Endothelial cell of umbilical vein (primary cell): ENCODE measurements around the gene RIMBP3C. TPM values are rescaled to one million over a fixed set of nuclear protein-coding genes. Genes with fewer than 3 reads are reported as not detected.

Experiments used
- BruUV-seq: library from RNA; stranded (reverse); fragments of 400-500 nt; replicated peaks from 2 replicates; lab custom pipeline; 2021; lab: Mats Ljungman, UMichigan
- CTCF ChIA-PET: fragments of 300-600, 350-600 bp; sonication (Branson Sonifier 250); formaldehyde crosslinking; loops from one replicate; lab custom pipeline; 2021; ENCODE audit warnings: antibody characterized with exemption, inconsistent platforms; lab: Charles Lee
- POLR2A ChIA-PET: fragments of 300-600, 350-600 bp; sonication (Branson Sonifier 250); formaldehyde crosslinking; loops from one replicate; lab custom pipeline; 2021; ENCODE audit warnings: antibody characterized with exemption, inconsistent platforms; lab: Charles Lee
- DNase-seq: peaks from one replicate; pipeline ENCODE4 v3.0.0-alpha.2; 2011; ENCODE audit warnings: low read depth, low spot score
- FAIRE-seq: peaks from 2 replicates; lab custom pipeline; 2011; peaks lifted over from hg19 to GRCh38; lab: Jason Lieb, UNC
- H2AFZ ChIP-seq: 2 replicates; pipeline ENCODE4 v1.6.0; 2012; ENCODE audit warnings: low read depth, low read length, control low read depth, inconsistent platforms
- H3K27ac ChIP-seq: 2 replicates; pipeline ENCODE4 v1.5.1; 2011; ENCODE audit warnings: low read depth, mild to moderate bottlenecking, control low read depth, low read length, moderate library complexity; ENCODE audit not compliant: insufficient read depth
- H3K27me3 ChIP-seq, 2 experiments: 2 replicates each; pipeline versions ENCODE4 v1.6.0 to v1.6.1; 2011; ENCODE audit warnings: low read length in 2 of 2, mixed read lengths in 1 of 2; ENCODE audit not compliant: control insufficient read depth in 2 of 2, insufficient read depth in 2 of 2
- H3K36me3 ChIP-seq, 2 experiments: 2 replicates in 1 of 2; 3 replicates in 1 of 2; pipeline ENCODE4 v1.5.1; 2011; ENCODE audit warnings: low read length in 2 of 2, mild to moderate bottlenecking in 1 of 2, moderate library complexity in 1 of 2; ENCODE audit not compliant: control insufficient read depth in 2 of 2, insufficient read depth in 2 of 2; ENCODE audit errors: extremely low read depth in 1 of 2
- H3K4me1 ChIP-seq: 3 replicates; pipeline ENCODE4 v1.5.1; 2011; ENCODE audit warnings: mild to moderate bottlenecking, low read length; ENCODE audit not compliant: control insufficient read depth, insufficient read depth; ENCODE audit errors: extremely low read depth
- H3K4me2 ChIP-seq: 2 replicates; pipeline ENCODE4 v1.6.1; 2011; ENCODE audit warnings: low read length, control low read depth, mixed read lengths; ENCODE audit not compliant: insufficient read depth
- H3K4me3 ChIP-seq, 3 experiments: fragments of 200-600 bp in 1 of 3; sonication (generic), shearing (Covaris generic) in 1 of 3; replicated peaks in 1 of 3; 2 replicates each; pipeline ENCODE4 v1.5.1; 2011 to 2016; ENCODE audit warnings: control low read depth in 3 of 3, low read length in 3 of 3, mild to moderate bottlenecking in 2 of 3, inconsistent platforms in 1 of 3, low read depth in 1 of 3, moderate library complexity in 1 of 3; ENCODE audit not compliant: insufficient read depth in 1 of 3
- H3K79me2 ChIP-seq: 2 replicates; pipeline ENCODE4 v1.6.0; 2012; ENCODE audit warnings: low read length, inconsistent platforms; ENCODE audit not compliant: control insufficient read depth, insufficient read depth
- H3K9ac ChIP-seq: replicated peaks from 2 replicates; pipeline ENCODE3; 2011; ENCODE audit warnings: low read length, control low read depth; ENCODE audit not compliant: insufficient read depth; ENCODE audit errors: extremely low read depth
- H3K9me1 ChIP-seq: replicated peaks from 3 replicates; pipeline ENCODE4 v1.6.0; 2011; ENCODE audit warnings: mild to moderate bottlenecking, low read length; ENCODE audit not compliant: control insufficient read depth, insufficient read depth; ENCODE audit errors: extremely low read depth
- H3K9me3 ChIP-seq: replicated peaks from 2 replicates; pipeline ENCODE4 v1.5.1; 2012; ENCODE audit warnings: low read length, inconsistent platforms; ENCODE audit not compliant: control insufficient read depth, insufficient read depth
- H4K20me1 ChIP-seq: replicated peaks from 2 replicates; pipeline ENCODE3; 2011; ENCODE audit warnings: mild to moderate bottlenecking, low read length; ENCODE audit not compliant: control insufficient read depth, insufficient read depth; ENCODE audit errors: extremely low read depth
- CTCF ChIP-seq, 2 donors: IDR thresholded peaks; 1 replicate in 1 of 2; 2 replicates in 1 of 2; pipeline ENCODE4 v1.5.1; 2011; ENCODE audit warnings: low read length in 2 of 2, mild to moderate bottlenecking in 2 of 2, moderate library complexity in 2 of 2, control low read depth in 1 of 2, inconsistent platforms in 1 of 2, low read depth in 1 of 2; ENCODE audit not compliant: insufficient read depth in 1 of 2; ENCODE audit errors: extremely low read depth in 1 of 2
- EZH2 ChIP-seq: IDR thresholded peaks from 2 replicates; pipeline ENCODE4 v1.6.1; 2012; ENCODE audit warnings: borderline replicate concordance, low read depth, mild to moderate bottlenecking, moderate library complexity, low read length, inconsistent platforms; ENCODE audit not compliant: severe bottlenecking
- FOS ChIP-seq: IDR thresholded peaks from 2 replicates; pipeline ENCODE4 v1.6.1; 2011; ENCODE audit warnings: mild to moderate bottlenecking, low read length, moderate library complexity, borderline replicate concordance; ENCODE audit not compliant: insufficient read depth
- GATA2 ChIP-seq: IDR thresholded peaks from 2 replicates; pipeline ENCODE4 v1.7.0; 2011; ENCODE audit warnings: low read depth, mild to moderate bottlenecking, moderate library complexity, mixed read lengths, low read length; ENCODE audit not compliant: insufficient read length, insufficient read depth
- JUN ChIP-seq: IDR thresholded peaks from 2 replicates; pipeline ENCODE4 v1.6.1; 2011; ENCODE audit warnings: borderline replicate concordance, low read depth; ENCODE audit not compliant: insufficient read length, insufficient read depth
- MYC ChIP-seq: IDR thresholded peaks from one replicate; pipeline ENCODE4 v1.6.1; 2011; ENCODE audit warnings: mild to moderate bottlenecking, low read depth, low read length
- POLR2A ChIP-seq: IDR thresholded peaks from 2 replicates; pipeline ENCODE4 v1.6.1; 2012; ENCODE audit warnings: low read depth, mild to moderate bottlenecking, control low read depth, low read length
- POLR2AphosphoS5 ChIP-seq: IDR thresholded peaks from 2 replicates; pipeline ENCODE4 v1.6.1; 2012; ENCODE audit warnings: low read depth, mild to moderate bottlenecking, control low read depth, low read length, moderate library complexity; ENCODE audit not compliant: insufficient read depth
- dilution Hi-C: fragments of 300-500 bp; cut with MboI; formaldehyde crosslinking; loops from one replicate; pipeline ENCODE4 v1.15.0; 2019; ENCODE audit warnings: low sequenced_read_pairs; ENCODE audit not compliant: extremely low pct_ligation_motif_present
- intact Hi-C: fragments of 100-400 bp; cut with micrococcal nuclease; formaldehyde crosslinking; loops from one replicate; pipeline ENCODE4 v1.10.0; 2022
- polyA plus RNA-seq, 4 experiments: library from polyadenylated mRNA; depleted of rRNA in 3 of 4; stranded (reverse) in 3 of 4; unstranded in 1 of 4; fragments of >200 nt; gene quantifications; 2 replicates each; pipeline versions ENCODE4 v1.2.1 to v1.2.3, GENCODE V29; 2011 to 2012; ENCODE audit warnings: missing spikeins in 1 of 4
- total RNA-seq: library from RNA; stranded (reverse); gene quantifications from 2 replicates; pipeline ENCODE4 v1.2.3, GENCODE V29; 2021
- TF ChIP-seq, protein P1 (sequence below): IDR thresholded peaks from 2 replicates; pipeline ENCODE4 v1.6.1; 2011; ENCODE audit not compliant: insufficient read depth, insufficient read length

Gene RIMBP3C
- total and polyA plus RNA-seq, 2 donors (not counting 3 experiments of a cell fraction or from before 2014, with no cell fraction given) = 0.04 to 0.09 TPM

GRCh38 chr22:21587803-21588611, 36.7 kb upstream of the RIMBP3C start:
- intact Hi-C loops = no loop called here
- dilution Hi-C loops = no loop called here

GRCh38 chr22:21585389-21585788, 34.1 kb upstream of the RIMBP3C start:
- no peaks in the 10 kb centered on the region for H3K27me3 ChIP-seq
- CTCF ChIA-PET = no interaction called here
- H3K27ac ChIP-seq = no peak overlapping the region
- dilution Hi-C loops (no loop called here), intact Hi-C loops (no loop called here)
- POLR2A ChIA-PET = no interaction called here
- H2AFZ ChIP-seq = no peak overlapping the region
- peaks cover 97% of the 10 kb centered on the region for H3K79me2 ChIP-seq
- H3K9ac ChIP-seq = no peak overlapping the region
- no peak overlapping the region for H3K4me3 ChIP-seq
- peaks cover 3 to 7% of the 10 kb centered on the region in 2 experiments for H3K36me3 ChIP-seq
- BruUV-seq = no TSS peak
- FAIRE-seq (no peak), DNase-seq (no peak)
- no peaks in the 10 kb centered on the region for H3K9me1 ChIP-seq
- TF ChIP-seq POLR2A = no peak
- TF ChIP-seq CTCF (IDR thresholded peaks at IDR 0.05; ENCODE audit: extremely low read depth in 1 of 2, insufficient read depth in 1 of 2, low read depth in 1 of 2, low read length in 2 of 2) = no peak
- TF ChIP-seq GATA2 = no peak
- TF ChIP-seq FOS = no peak
- TF ChIP-seq JUN = no peak
- TF ChIP-seq, protein P1, sequence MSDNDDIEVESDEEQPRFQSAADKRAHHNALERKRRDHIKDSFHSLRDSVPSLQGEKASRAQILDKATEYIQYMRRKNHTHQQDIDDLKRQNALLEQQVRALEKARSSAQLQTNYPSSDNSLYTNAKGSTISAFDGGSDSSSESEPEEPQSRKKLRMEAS = no peak
- TF ChIP-seq EZH2 = no peak
- TF ChIP-seq MYC = no peak
- TF ChIP-seq POLR2AphosphoS5 = no peak
- no peaks in the 10 kb centered on the region for H3K4me1 ChIP-seq
- H3K4me2 ChIP-seq = no peak overlapping the region
- no peaks in the 10 kb centered on the region for H3K9me3 ChIP-seq
- H4K20me1 ChIP-seq = peaks cover 18% of the 10 kb centered on the region

More at GRCh38 chr22:21587803-21588611, 36.7 kb upstream of the RIMBP3C start:
- Histone ChIP-seq H2AFZ (no peak overlapping the region), H3K9ac (no peak overlapping the region), H3K36me3 (peaks cover 3 to 16% of the 10 kb centered on the region in 2 experiments), H3K27me3 (no peaks in the 10 kb centered on the region), H3K4me3 (no peak overlapping the region), H3K9me3 (no peaks in the 10 kb centered on the region), H3K27ac (no peak overlapping the region), H3K9me1 (no peaks in the 10 kb centered on the region), H3K79me2 (peaks cover 97% of the 10 kb centered on the region), H3K4me2 (no peak overlapping the region), H4K20me1 (peaks cover 18% of the 10 kb centered on the region), H3K4me1 (no peaks in the 10 kb centered on the region)
- TF ChIP-seq JUN (no peak), MYC (no peak)
- TF ChIP-seq, protein P1 = no peak
- CTCF ChIA-PET = interaction anchor here (0.6 kb wide), 1 partner anchor 12 kb away, joined by 3 read pairs; no protein-coding TSS in a partner anchor
- POLR2A ChIA-PET = no interaction called here
- DNase-seq = no peak
- no TSS peak for BruUV-seq
- no peak for FAIRE-seq
